Measurements from ENCODE around the gene PDE4A. TPM values are rescaled to one million over a fixed set of nuclear protein-coding genes. Genes with fewer than 3 reads are reported as not detected.
A peak's percentile ranks its signal among the peaks of the same experiment; 100 is the strongest.
"Not testable (repeated sequence)": the region's sequence is repeated elsewhere in the genome, so short reads cannot be mapped to it uniquely, and the experiment has no call there.

PDE4A gene
- total and polyA plus RNA-seq, 2 donors (not counting 3 experiments of a cell fraction or from before 2014, with no cell fraction given): 3.8 to 10.0 TPM

- CTCF ChIA-PET: interaction anchor here (0.6 to 1.8 kb wide), 7 partner anchors 17 to 183 kb away, joined by 3 to 5 read pairs (median 4); no protein-coding TSS in a partner anchor
- BruUV-seq (replicated peaks): no TSS peak
- peak; percentile 92 for DNase-seq (ENCODE audit: low read depth, low spot score)
- H3K4me1 ChIP-seq (ENCODE audit: control insufficient read depth, extremely low read depth, insufficient read depth, low read length): no peaks in the 10 kb centered on the region
- dilution Hi-C loops (cut with MboI; ENCODE audit: extremely low pct_ligation_motif_present, low sequenced_read_pairs): no loop called here
- no peaks in the 10 kb centered on the region for H3K79me2 ChIP-seq (ENCODE audit: control insufficient read depth, insufficient read depth, low read length)
- no peaks in the 10 kb centered on the region for H3K9me1 ChIP-seq (replicated peaks; ENCODE audit: control insufficient read depth, extremely low read depth, insufficient read depth, low read length)
- H2AFZ ChIP-seq (ENCODE audit: low read depth, low read length): peak overlapping the region; percentile 73
- no peaks in the 10 kb centered on the region for H3K9me3 ChIP-seq (replicated peaks; ENCODE audit: control insufficient read depth, insufficient read depth, low read length)
- intact Hi-C loops (cut with micrococcal nuclease): no loop called here
- POLR2A ChIA-PET: no interaction called here
- no peak overlapping the region for H3K27ac ChIP-seq (ENCODE audit: insufficient read depth, low read depth, low read length)
- peaks cover 0 to 4% of the 10 kb centered on the region in 2 experiments for H3K36me3 ChIP-seq (ENCODE audit: control insufficient read depth in 2 of 2, extremely low read depth in 1 of 2, insufficient read depth in 2 of 2, low read length in 2 of 2)
- no peaks in the 10 kb centered on the region for H4K20me1 ChIP-seq (replicated peaks; ENCODE audit: control insufficient read depth, extremely low read depth, insufficient read depth, low read length)
- H3K4me3 ChIP-seq (replicated peaks in 1 of 3; ENCODE audit: insufficient read depth in 1 of 3, low read depth in 1 of 3, low read length in 3 of 3): peak overlapping the region in 1 of 3 experiments; percentile 45
- H3K27me3 ChIP-seq (ENCODE audit: control insufficient read depth in 2 of 2, insufficient read depth in 2 of 2, low read length in 2 of 2): no peaks in the 10 kb centered on the region
- no peak overlapping the region for H3K9ac ChIP-seq (replicated peaks; ENCODE audit: extremely low read depth, insufficient read depth, low read length)
- H3K4me2 ChIP-seq (ENCODE audit: insufficient read depth, low read length): peak overlapping the region; percentile 33
- peak; percentile 93 for FAIRE-seq
- TF ChIP-seq MAX (IDR thresholded peaks at IDR 0.05; ENCODE audit: insufficient read depth, insufficient read length) (peak; percentile 58), FOS (IDR thresholded peaks at IDR 0.05; ENCODE audit: borderline replicate concordance, insufficient read depth, low read length) (no peak), EZH2 (IDR thresholded peaks at IDR 0.05; ENCODE audit: borderline replicate concordance, low read depth, low read length, severe bottlenecking) (no peak)
These were observed 41.0 kb downstream of the PDE4A start for GRCh38 chr19:10461047-10461949.

- dilution Hi-C loops (cut with MboI; ENCODE audit: extremely low pct_ligation_motif_present, low sequenced_read_pairs); H3K27me3 ChIP-seq (ENCODE audit: control insufficient read depth in 2 of 2, insufficient read depth in 2 of 2, low read length in 2 of 2); H4K20me1 ChIP-seq (replicated peaks; ENCODE audit: control insufficient read depth, extremely low read depth, insufficient read depth, low read length); H3K9me3 ChIP-seq (replicated peaks; ENCODE audit: control insufficient read depth, insufficient read depth, low read length); H3K4me1 ChIP-seq (ENCODE audit: control insufficient read depth, extremely low read depth, insufficient read depth, low read length); H3K4me3 ChIP-seq (replicated peaks in 1 of 3; ENCODE audit: insufficient read depth in 1 of 3, low read depth in 1 of 3, low read length in 3 of 3); H3K79me2 ChIP-seq (ENCODE audit: control insufficient read depth, insufficient read depth, low read length); H3K4me2 ChIP-seq (ENCODE audit: insufficient read depth, low read length); DNase-seq (ENCODE audit: low read depth, low spot score); BruUV-seq (replicated peaks); intact Hi-C loops (cut with micrococcal nuclease); H3K36me3 ChIP-seq (ENCODE audit: control insufficient read depth in 2 of 2, extremely low read depth in 1 of 2, insufficient read depth in 2 of 2, low read length in 2 of 2); H3K9ac ChIP-seq (replicated peaks; ENCODE audit: extremely low read depth, insufficient read depth, low read length); H2AFZ ChIP-seq (ENCODE audit: low read depth, low read length); POLR2A ChIA-PET; H3K9me1 ChIP-seq (replicated peaks; ENCODE audit: control insufficient read depth, extremely low read depth, insufficient read depth, low read length); H3K27ac ChIP-seq (ENCODE audit: insufficient read depth, low read depth, low read length): not testable (repeated sequence)
- CTCF ChIA-PET: interaction anchor here (1.1 to 1.8 kb wide), 3 partner anchors 17 to 28 kb away, joined by 3 to 5 read pairs (median 5); no protein-coding TSS in a partner anchor
- peak; percentile 18 for FAIRE-seq
These were observed 41.7 kb downstream of the PDE4A start for GRCh38 chr19:10462042-10462441.

Data from endothelial cell of umbilical vein (primary cell).